HG02610 (cell line): ENCODE measurements around the gene RBM39.
"Not testable (repeated sequence)": the region's sequence is repeated elsewhere in the genome, so short reads cannot be mapped to it uniquely, and the experiment has no call there.

Source experiments
- ATAC-seq: cut with Tn5 transposase; IDR thresholded peaks from one replicate; pipeline ENCODE4 v1.9.1; 2021; ENCODE audit warnings: mild to moderate bottlenecking, moderate library complexity; ENCODE audit not compliant: unreplicated experiment

The RBM39 gene

DNA sequence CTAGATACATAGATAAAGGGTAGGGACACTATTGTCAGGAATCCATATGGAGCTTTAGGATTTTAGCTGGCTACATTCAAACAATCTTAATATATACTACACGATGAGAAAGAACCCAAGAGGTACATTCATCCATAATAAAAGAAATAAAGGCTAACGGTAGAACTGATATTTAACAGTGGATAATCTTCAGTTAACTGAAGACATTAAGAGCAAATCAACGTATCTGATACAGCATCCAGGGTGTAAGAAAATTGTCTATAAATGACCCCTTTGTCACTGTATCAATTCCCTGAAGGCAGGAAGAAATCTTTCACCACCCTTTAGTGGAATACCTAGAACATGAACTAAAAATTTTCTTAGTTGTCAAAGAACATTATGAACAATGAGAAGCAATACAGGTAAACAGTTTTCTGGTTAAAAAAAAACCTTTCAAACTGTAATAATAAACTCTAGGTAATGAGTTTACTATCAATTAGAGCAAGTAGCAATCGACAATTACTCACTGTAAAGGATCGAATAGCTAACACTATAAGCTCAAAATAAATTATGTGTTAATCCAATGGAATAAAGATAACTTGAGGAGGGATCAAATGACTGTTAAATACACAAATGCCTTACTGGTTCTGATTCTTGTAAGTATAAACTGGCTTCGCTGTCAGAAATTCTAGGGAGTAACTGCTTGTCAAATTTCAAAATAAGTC lies 31.0 kb downstream of the RBM39 start:
- ATAC-seq: no peak

- ATAC-seq: no peak
These were observed 32.0 kb downstream of the RBM39 start for GRCh38 chr20:35710039-35710438.

DNA sequence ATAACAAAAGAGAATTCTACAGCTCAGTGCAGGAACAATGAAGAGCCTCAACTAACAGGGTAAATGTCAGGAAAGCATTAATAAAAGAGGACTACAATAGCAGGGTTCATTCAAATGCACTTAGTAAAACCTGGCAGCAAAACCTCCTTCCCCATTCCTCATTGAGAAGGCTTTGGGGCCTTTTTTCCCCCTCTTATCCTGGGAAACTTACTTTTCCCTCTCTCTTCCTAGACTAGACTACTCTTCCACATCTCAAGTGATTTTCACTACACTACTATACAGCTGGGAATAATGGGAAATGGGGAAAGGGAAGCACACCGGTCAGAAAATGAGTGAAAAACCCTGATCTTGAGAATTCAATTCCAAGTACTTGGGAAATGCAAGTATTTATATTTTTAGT lies 32.8 kb downstream of the RBM39 start:
- ATAC-seq: no peak

GRCh38 chr20:35708502-35708901 lies 33.6 kb downstream of the RBM39 start:
- no peak for ATAC-seq

GRCh38 chr20:35706591-35707529 lies 35.2 kb downstream of the RBM39 start:
- ATAC-seq: not testable (repeated sequence)

DNA sequence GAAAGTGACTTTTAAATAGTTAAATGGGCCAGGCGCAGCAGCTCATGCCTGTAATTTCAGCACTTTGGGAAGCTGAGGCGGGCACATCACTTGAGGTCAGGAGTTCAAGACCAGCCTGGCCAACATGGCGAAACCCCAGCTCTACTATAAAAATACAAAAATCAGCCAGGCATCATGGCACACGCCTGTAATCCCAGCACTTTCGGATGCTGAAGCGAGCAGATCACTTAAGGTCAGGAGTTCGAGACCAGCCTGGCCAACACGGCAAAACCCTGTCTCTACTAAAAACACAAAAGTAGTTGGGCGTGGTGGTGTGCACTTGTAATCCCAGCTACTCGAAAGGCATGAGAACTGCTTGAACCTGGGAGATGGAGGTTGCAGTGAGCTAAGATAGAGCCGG lies 36.2 kb downstream of the RBM39 start:
- ATAC-seq: not testable (repeated sequence)

DNA sequence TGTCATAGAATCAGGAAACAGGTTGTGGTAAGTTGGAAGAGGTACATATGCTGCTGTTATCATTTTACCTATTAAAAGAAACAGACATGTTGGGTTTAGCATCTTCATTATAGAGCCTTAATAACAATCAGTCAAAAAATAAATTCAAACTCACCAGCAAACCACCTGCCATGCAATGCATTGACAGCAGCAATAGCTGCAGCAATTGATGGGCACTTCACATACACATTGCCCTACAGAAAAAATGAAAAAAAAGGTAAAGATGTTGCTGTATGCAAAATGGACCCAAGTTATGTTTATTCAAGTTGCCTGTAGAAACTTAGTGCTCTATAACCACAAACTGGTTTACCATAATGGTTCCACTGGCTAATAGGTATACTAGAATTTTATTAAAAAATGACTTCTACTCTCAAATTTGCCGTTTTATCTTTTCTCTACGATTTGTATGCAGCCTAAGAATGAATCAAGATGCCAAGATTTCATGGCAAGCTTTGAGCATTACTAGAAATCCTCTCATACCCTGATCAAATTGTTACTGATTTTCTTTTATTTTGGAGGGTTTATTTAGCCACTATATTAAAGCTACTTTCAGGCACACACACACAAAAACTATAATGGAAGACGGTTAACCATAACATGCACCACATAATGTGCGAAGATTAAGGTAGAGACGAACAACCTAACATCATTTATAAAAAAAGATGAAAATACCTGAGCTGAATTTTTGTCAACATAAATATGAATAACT lies 37.4 kb downstream of the RBM39 start:
- no peak for ATAC-seq

DNA sequence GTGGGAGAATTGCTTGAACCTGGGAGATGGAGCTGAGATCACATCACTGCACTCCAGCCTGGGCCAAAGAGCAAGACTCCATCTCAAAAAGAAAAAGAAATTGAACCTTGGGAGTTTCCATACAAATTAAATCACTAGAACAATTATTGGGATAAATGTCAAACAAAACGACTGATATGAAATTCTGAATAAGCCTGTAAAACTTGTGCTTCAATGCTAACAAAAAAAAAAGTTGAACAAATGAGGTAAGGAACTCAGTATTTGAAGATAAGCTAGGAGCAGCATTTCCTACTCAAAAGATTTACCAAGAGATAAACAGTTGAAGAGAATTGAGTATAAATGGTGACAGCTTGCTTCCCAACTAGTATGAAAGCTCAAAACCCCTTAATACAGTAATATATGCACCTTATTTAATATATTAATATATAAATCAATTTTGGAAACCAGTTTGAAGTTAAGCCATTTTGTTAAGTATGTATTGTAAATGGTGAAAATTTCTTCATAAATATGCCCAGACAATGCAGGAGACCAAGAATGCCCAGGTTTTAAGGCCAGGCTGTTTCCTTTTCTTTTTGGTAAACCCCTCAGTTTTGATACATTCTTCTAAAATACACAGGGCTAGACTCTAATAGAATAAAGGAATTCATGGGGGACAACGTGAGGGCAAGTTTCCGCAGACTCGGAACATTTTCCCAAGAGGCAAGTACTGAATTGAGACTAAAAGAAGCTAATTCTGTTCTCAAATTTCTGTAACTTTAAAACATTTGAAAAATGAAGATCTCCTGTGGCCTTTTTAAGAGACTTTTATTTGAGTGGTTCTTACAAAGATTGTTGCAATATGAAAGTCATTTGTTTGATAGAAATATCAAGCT lies 39.0 kb downstream of the RBM39 start:
- ATAC-seq: no peak

GRCh38 chr20:35702051-35702823 lies 39.8 kb downstream of the RBM39 start:
- no peak for ATAC-seq

- ATAC-seq: no peak
These were observed 41.4 kb downstream of the RBM39 start for GRCh38 chr20:35700625-35701148.

DNA sequence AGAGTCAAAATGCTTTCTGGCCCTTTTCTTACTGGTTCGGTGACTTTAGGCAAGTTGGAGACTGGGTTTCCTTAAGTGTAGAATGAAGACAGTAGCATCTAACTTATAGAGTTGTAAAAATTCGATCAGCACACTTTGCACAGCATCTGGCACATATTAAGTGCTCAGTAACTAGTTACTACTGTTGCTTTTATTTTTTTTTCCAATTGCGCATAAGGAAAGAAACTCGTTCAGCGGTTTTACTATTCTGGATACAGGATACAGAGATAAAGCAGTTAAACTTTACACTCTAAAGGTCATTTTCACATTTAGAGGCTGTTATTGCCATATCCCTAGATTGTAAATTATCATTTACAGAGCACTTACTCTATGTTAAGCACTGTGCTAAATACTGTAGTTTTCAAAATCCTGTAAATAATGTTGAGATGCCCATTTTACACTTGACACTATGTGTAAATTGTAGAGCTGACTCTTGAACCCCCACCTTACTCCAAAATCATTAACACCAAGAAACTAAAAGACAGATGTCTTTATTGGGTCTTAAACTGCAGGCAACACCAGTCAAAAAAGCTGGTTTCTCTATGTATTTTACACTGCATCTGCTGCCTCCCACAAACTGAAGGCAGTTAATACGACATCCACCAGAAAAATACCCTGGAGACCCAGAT lies 42.0 kb downstream of the RBM39 start:
- no peak for ATAC-seq

GRCh38 chr20:35699127-35699956 lies 42.7 kb downstream of the RBM39 start, which contains the start of the genes NFS1 and ROMO1:
Gene NFS1, minus strand, starts transcription at chr20:35699352. Its CDS starts 64 bp downstream, at chr20:35699288.
Gene ROMO1, plus strand, starts transcription at chr20:35699405. Its CDS starts 228 bp downstream, at chr20:35699633.
- ATAC-seq: peak; percentile 86

GRCh38 chr20:35698298-35699126 lies 43.5 kb downstream of the RBM39 start:
- peak; percentile 25 for ATAC-seq

DNA sequence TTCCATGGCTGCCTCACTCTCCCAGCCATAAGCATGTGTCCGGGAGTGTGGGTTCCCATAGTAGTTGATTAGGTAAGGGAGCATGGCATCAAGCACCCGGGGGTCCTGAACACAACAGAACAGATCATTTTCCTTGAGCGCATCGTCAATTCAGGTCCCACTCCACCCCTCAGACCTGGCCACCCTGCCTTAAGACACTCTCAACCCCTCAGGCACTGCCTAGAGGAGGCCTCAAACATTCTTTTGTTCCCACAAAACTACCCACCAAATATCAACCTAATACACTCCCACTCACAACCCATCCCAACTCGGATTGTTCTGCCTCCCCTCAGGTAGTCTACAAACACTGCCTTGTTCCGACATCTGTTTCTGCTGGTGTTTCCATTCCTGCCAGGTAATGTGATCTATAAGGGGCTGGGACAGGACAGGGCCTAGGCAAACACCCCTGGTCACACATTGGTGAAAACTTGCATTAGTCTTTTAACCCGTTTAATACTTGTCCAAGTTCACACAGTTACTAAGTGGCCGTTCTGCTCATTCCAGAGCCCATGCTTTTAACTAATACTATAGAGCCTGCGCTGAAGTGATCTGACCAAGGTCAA lies 44.3 kb downstream of the RBM39 start:
- ATAC-seq: no peak

GRCh38 chr20:35695978-35696377 lies 46.1 kb downstream of the RBM39 start:
- no peak for ATAC-seq

- ATAC-seq: no peak
These were observed 46.8 kb downstream of the RBM39 start for GRCh38 chr20:35695245-35695749.
